Heart left ventricle (tissue), 13 donors: ENCODE data around the gene IL23R.

Source experiments
- CTCF ChIP-seq, 12 donors: fragments of 200-600 bp; sonication (generic) in 4 of 12; IDR thresholded peaks; one replicate each; pipeline versions ENCODE4 v1.5.0 to v1.8.0; 2018 to 2022; ENCODE audit warnings: antibody characterized with exemption in 12 of 12, mild to moderate bottlenecking in 5 of 12
- POLR2A ChIP-seq, 2 donors: fragments of 450-650 bp; IDR thresholded peaks; one replicate each; pipeline ENCODE4 v1.6.1; 2017; ENCODE audit warnings: antibody characterized with exemption in 2 of 2, mild to moderate bottlenecking in 2 of 2, moderate library complexity in 2 of 2
- donor health status: ischemic (EF 13 %, LVEDD 7.1; RV severe dilation, severe dysfunction).
- donor health status: DM: no; HTN: yes; CAD: no.
- donor health status: DM: no; HTN: no; CAD: no.
- donor health status: ischemic (EF 25% LVEDD 6.9; RV normal size, moderate dysfunction).
- donor health status: ischemic (EF 25% LVEDD 5.7; RV mildly dilated, moderate dysfunction).
- donor health status: ischemic (EF 35%, LVEDD 5.7; RV mildly dilated, moderate dysfunction).
- donor health status: nonischemic (EF 11% LVEDD 7.7; RV severe dilation, severe dysfunction).
- donor health status: DM: yes; HTN: yes; CAD: no.
- donor health status: PGD.
- donor health status: ischemic (EF 29% LVEDD 5.4; RV normal size, mild dysfunction).
- donor health status: nonischemic (EF 23%, LVEDD 6.1; RV moderate dilation, normal function).

- peak; percentile 24 to 69 (median 52) for TF ChIP-seq CTCF (IDR thresholded peaks at IDR 0.05)
- TF ChIP-seq POLR2A (IDR thresholded peaks at IDR 0.05): no peak
Measured at GRCh38 chr1:67211589-67212563, 45.6 kb downstream of the IL23R start.
